Measurements from ENCODE around the gene SURF6.
"Not testable (repeated sequence)": the region's sequence is repeated elsewhere in the genome, so short reads cannot be mapped to it uniquely, and the experiment has no call there.

The SURF6 gene

GRCh38 chr9:133323211-133323610, 12.8 kb downstream of the SURF6 start:
- DNase-seq, result no peak

DNA sequence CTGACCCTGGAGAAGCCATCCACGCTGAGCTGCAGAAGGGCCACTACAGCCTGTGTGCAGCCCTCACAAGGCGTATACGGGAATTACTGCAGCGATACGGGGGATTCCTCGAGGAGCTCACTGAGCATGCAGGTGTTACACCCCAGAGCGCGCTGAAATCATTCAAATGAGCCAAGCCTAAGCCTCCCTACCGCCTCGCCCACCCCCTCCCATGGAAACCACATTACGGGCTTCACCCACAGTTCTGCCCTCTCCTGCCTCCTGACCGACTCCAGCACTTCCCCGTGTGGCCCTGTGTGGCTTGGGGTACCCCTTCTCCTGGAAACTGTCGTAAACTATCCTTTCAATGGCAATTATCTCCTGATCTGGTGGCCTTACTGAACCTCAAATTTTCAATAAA, 13.3 kb downstream of the SURF6 start:
- DNase-seq, result no peak

- no peak for DNase-seq
Measured at GRCh38 chr9:133321411-133321935, 14.5 kb downstream of the SURF6 start.

- no peak for DNase-seq
Measured at GRCh38 chr9:133320421-133320881, 15.5 kb downstream of the SURF6 start.

GRCh38 chr9:133317551-133317950, 18.4 kb downstream of the SURF6 start:
- DNase-seq, result not testable (repeated sequence)

- no peak for DNase-seq
Measured at GRCh38 chr9:133315997-133316396, 20.0 kb downstream of the SURF6 start.

DNA sequence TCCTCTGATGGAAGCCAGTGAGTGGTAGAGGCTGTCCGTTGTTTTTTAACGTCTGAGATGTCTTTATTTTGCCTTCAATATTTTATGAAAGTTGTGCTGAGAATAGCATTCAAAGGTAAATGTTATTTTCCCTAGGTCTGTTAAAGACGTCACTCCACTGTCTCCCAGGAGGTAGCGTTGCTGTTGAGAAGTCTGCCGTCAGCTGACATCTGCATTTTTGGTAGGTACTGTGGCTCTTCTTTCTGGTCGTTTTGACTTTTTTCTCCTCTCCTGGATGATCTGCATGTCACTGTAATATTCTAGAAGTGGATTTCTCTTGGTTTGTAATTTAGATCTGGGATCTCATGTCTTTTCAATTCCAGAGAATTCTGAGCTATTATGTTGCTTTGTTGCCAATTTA, 26.4 kb downstream of the SURF6 start:
- DNase-seq, result no peak

GRCh38 chr9:133307301-133307700, 28.7 kb downstream of the SURF6 start:
- DNase-seq, result no peak

DNA sequence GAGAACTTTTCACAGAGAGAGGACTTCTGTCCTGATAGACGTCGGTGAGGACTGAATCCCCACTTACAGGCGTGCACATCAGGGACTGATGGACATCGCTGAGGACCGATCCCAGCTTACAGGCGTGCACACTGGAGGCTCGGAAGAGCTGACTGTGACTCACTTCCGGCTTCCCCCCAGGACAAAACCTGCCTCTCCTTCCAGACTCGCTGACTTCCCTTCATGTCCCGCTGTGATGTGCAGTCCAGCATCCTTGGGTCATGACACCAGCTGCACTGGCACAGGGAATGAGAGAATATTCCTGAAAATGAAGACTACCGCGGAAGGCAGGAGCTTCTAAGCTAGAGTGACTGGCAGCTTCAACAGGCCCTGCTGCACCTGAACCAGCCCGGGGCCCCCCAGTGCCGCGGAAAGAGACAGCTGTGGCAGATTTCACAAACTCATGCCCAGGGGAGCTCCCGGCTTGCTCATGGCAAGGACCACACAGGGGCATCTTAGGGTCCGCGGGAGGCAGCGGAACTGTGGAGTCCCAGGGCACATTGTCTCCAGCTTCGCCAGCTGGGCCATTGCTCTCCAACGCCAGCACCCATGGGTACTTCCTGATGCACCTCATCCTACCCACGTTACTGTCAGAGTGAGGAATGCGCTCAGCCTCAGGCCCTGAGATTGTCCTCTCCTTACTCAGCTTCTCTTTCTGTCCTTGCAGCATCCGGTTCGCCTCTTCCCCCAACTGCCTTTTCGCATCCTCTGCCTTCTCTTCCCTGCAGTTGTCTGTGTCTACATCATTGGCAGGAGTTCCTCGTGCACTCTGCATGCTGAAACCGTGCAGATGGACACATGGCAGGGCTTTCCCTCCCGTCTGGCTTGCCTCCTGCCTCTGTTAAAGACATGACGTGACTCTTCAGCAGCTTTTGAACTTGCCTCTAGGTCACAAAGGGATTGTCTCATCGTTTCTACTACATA, 29.5 kb downstream of the SURF6 start:
- DNase-seq, result no peak

GRCh38 chr9:133305731-133306130, 30.3 kb downstream of the SURF6 start:
- no peak for DNase-seq

- DNase-seq, result no peak
Measured at GRCh38 chr9:133304477-133305377, 31.3 kb downstream of the SURF6 start.

DNA sequence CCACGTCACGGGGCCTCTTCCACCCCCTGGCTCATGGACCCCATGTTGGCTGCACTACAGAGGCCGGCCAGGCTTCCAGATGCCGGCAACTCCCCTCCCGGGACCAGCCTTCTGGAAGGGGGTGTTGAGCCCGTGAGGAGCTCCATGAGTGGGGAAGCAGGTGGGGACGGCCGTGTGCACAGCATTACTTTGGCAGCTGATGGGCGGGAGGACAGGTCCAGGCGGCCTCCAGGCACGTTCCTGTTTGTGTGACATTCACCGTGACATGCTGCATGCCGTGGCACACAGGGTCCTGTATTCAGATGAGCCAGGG, 31.9 kb downstream of the SURF6 start:
- DNase-seq, result no peak

DNA sequence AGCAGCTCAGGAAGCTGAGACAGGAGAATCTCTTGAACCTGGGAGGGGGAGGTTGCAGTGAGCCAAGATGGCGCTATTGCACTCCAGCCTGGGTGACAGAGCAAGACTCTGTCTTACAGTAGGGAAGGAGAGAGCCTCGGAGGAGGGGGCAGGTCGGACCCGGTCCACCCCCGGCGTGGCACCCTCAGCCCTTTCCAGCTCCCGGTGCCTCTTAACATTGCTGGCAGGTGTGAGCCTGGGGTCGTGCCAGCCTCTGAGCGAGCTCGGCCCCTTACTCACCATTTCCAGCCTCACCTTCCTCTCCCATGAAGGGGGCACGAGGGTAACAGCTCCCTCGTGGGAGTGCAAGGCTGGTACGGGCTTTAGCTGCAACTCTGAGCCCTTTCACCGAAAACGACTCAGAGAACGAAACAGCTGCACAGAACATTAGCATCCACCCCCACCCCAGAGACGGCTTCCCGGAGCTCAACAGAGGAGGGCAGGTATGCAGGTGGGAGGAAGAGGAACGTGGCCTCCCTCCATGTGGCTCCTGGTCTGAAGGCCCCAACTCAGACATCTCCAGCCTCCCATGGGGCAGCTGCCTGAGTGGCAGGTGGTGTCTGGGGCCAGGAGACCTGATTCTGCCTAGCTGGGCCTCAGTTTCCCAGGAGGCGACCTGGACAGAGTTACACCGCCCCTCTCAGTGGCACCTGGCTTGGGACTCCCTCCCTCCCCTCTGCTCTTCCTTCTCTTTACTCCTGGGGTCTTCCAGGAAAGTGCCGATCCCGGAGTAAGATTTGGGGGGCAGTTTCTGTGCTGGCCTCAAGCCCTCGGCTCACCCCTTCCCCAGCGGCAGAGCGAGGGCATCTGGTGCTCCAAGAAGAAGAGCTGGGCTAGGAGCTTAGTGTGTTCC, 32.5 kb downstream of the SURF6 start:
- DNase-seq, result no peak

- DNase-seq, result no peak
Measured at GRCh38 chr9:133301253-133302230, 34.4 kb downstream of the SURF6 start.

DNA sequence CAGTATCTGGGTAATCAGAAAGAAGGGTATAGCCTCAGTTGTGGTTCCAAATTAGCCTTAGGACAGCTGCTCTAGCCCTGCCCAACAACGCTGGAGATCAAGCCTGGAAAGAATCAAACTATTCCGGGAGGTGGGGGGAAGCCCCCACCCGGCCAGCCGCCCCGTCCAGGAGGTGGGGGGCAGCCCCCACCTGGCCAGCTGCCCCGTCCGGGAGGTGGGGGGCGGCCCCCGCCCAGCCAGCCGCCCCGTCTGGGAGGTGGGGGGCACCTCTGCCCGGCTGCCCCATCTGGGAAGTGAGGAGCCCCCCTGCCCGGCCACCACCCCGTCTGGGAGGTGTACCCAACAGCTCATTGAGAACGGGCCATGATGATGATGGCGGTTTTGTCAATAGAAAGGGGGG, 36.0 kb downstream of the SURF6 start:
- not testable (repeated sequence) for DNase-seq

- DNase-seq, result no peak
Measured at GRCh38 chr9:133294257-133294656, 41.7 kb downstream of the SURF6 start.

GRCh38 chr9:133290751-133291302, 45.2 kb downstream of the SURF6 start:
- DNase-seq, result no peak

DNA sequence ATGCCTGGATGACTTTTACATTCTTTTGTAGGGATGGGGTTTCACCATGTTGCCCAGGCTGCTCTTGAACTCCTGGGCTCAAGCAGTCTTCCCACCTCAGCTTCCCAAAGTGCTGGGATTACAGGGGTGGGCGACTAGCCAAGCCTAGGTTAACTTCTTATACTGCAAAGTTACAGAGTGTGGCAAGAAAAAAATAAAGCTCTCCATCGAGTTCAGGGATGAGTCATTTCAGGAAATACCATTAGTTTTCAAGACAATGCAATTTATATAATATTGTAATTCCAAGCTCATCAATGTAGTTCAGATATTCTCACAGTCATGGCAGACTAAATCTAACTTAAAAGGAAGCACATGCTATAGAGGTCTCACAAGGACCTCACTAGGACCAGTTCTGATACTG, 49.5 kb downstream of the SURF6 start:
- DNase-seq, result no peak

DNA sequence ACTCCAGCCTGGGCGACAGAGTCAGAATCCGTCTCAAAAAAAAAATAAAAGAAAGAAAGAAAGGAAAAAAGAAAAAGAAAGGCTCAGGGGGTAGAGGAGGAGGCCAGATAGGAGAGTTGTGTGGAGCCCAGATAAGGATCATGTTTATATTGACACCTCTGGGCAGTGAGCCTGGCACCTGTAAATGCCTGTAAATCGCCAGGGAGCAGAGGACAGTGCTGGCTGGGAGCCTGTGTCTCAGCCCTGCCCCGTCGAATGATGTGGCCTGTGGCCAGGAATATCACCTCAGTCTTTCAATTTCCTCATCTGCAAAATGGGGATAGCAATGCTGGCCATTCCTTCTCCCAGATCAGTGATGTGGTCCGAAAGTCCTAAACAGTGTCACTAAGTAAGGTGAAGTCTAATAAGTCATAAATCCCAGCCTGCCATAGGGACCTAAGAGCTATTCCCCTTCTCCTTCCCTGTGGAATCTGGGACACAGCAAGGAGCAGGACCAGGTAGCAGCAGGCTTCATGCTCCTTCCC, 50.7 kb downstream of the SURF6 start:
- no peak for DNase-seq

- no peak for DNase-seq
Measured at GRCh38 chr9:133284362-133284761, 51.6 kb downstream of the SURF6 start.
